ENCODE measurements around the gene LCN6. TPM values are rescaled to one million over a fixed set of nuclear protein-coding genes. Genes with fewer than 3 reads are reported as not detected.

The LCN6 gene
- total and polyA plus RNA-seq, 2 of the 13 experiments (the other 11 are each of a cell fraction or from before 2014, with no cell fraction given) = not detected

GRCh38 chr9:136723362-136723976 lies 24.9 kb downstream of the LCN6 start:
- Histone ChIP-seq H3K79me2 (ENCODE audit: insufficient read depth, low read length) (peaks cover 24% of the 10 kb centered on the region), H3K36me3 (replicated peaks in 1 of 2; ENCODE audit: control insufficient read depth in 1 of 2, insufficient read depth in 2 of 2, low read length in 2 of 2) (peaks cover 11 to 20% of the 10 kb centered on the region in 2 experiments; a peak in 4 of 5 replicates), H3K4me2 (ENCODE audit: low read depth, low read length) (no peak overlapping the region), H3K27me3 (ENCODE audit: control insufficient read depth in 1 of 2, insufficient read depth in 2 of 2, low read length in 2 of 2) (no peaks in the 10 kb centered on the region; a peak in 1 of 5 replicates), H3K4me1 (ENCODE audit: insufficient read depth, low read length) (peaks cover 31% of the 10 kb centered on the region), H4K20me1 (ENCODE audit: insufficient read depth, low read length) (peaks cover 52% of the 10 kb centered on the region), H3K4me3 (replicated peaks in 1 of 3; ENCODE audit: insufficient read depth in 1 of 3, low read depth in 2 of 3, low read length in 3 of 3) (no peak overlapping the region), H3K9ac (ENCODE audit: insufficient read depth, low read depth, low read length) (no peak overlapping the region), H3K27ac (ENCODE audit: extremely low read length, insufficient read depth, low read length) (no peak overlapping the region), H2AFZ (ENCODE audit: low read length) (no peak overlapping the region), H3K9me3 (ENCODE audit: low read length) (no peaks in the 10 kb centered on the region)
- ChIA-PET CTCF (ENCODE audit: low intra/inter-chr PET ratio, low total read pairs) (no interaction called here), POLR2A (no interaction called here)
- in situ Hi-C loops (cut with HindIII; ENCODE audit: extremely low pct_ligation_motif_present, low pct_unique_long_range_greater_than_20kb) (no loop called here), intact Hi-C loops (cut with micrococcal nuclease; ENCODE audit: unreplicated experiment) (no loop called here)
- no peak for DNase-seq (ENCODE audit: low spot score)
- FAIRE-seq = no peak
- no TSS peak for BruUV-seq (replicated peaks)
- WGBS (ENCODE audit: low lambda C conversion rate) = 100% methylated on average over 11 of the region's 32 CpGs
- no peak for ATAC-seq
- TF ChIP-seq ADNP (CRISPR knock-in tag; IDR thresholded peaks at IDR 0.05) (no peak), ZNF383 (CRISPR knock-in tag; IDR thresholded peaks at IDR 0.05; ENCODE audit: borderline replicate concordance) (no peak), SYNCRIP (IDR thresholded peaks at IDR 0.05; ENCODE audit: insufficient read depth, low read depth, low read length) (no peak), RBFOX2 (IDR thresholded peaks at IDR 0.05; ENCODE audit: low read depth, low read length) (peak; percentile 90), SMARCE1 (IDR thresholded peaks at IDR 0.05; ENCODE audit: borderline replicate concordance) (no peak), ZHX1 (CRISPR knock-in tag; IDR thresholded peaks at IDR 0.05; ENCODE audit: low read depth) (peak; percentile 55), SOX5 (CRISPR knock-in tag; IDR thresholded peaks at IDR 0.05; ENCODE audit: borderline replicate concordance) (no peak), IRX3 (CRISPR knock-in tag; IDR thresholded peaks at IDR 0.05; ENCODE audit: borderline replicate concordance, low read depth) (no peak), CREB3 (CRISPR knock-in tag; IDR thresholded peaks at IDR 0.05) (no peak), KAT2B (IDR thresholded peaks at IDR 0.05; ENCODE audit: borderline replicate concordance, low read depth, low read length) (no peak), RERE (CRISPR knock-in tag; IDR thresholded peaks at IDR 0.05; ENCODE audit: low read depth) (no peak), ZBTB3 (CRISPR knock-in tag; IDR thresholded peaks at IDR 0.05; ENCODE audit: borderline replicate concordance, low read depth) (no peak), MYC (CRISPR knock-in tag; IDR thresholded peaks at IDR 0.05; ENCODE audit: borderline replicate concordance) (0 out of 2 replicates have a peak, but pooled peaks have one; percentile 25)
- TF ChIP-seq, protein P1, sequence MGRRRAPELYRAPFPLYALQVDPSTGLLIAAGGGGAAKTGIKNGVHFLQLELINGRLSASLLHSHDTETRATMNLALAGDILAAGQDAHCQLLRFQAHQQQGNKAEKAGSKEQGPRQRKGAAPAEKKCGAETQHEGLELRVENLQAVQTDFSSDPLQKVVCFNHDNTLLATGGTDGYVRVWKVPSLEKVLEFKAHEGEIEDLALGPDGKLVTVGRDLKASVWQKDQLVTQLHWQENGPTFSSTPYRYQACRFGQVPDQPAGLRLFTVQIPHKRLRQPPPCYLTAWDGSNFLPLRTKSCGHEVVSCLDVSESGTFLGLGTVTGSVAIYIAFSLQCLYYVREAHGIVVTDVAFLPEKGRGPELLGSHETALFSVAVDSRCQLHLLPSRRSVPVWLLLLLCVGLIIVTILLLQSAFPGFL (CRISPR knock-in tag; IDR thresholded peaks at IDR 0.05) = no peak
